Body of pancreas (tissue), 4 donors: ENCODE data around the gene NDUFA6. TPM values are rescaled to one million over a fixed set of nuclear protein-coding genes. Genes with fewer than 3 reads are reported as not detected.

Experiments
- ATAC-seq: fragments of 150-250 bp; one replicate; pipeline ENCODE4 v1.9.1; 2016
- DNase-seq, 4 donors: peaks; one replicate each; pipeline ENCODE4 v3.0.0-alpha.2; 2019
- H3K27ac ChIP-seq, 4 donors: fragments of 200-600 bp; sonication (generic); 1 replicate in 3 of 4; 2 replicates in 1 of 4; pipeline versions ENCODE4 v1.5.1 to v1.6.1; 2016 to 2019; ENCODE audit warnings: mild to moderate bottlenecking in 1 of 4, mixed read lengths in 1 of 4, moderate library complexity in 1 of 4
- H3K27me3 ChIP-seq, 2 donors: fragments of 200-600 bp; sonication (generic); one replicate each; pipeline ENCODE4 v1.6.0; 2016; ENCODE audit warnings: mild to moderate bottlenecking in 1 of 2
- H3K36me3 ChIP-seq, 2 donors: fragments of 200-600 bp; sonication (generic); replicated peaks in 1 of 2; 2 replicates each; pipeline ENCODE4 v1.5.1; 2016; ENCODE audit warnings: low read depth in 2 of 2; ENCODE audit not compliant: insufficient read depth in 1 of 2
- H3K4me1 ChIP-seq: fragments of 200-600 bp; sonication (generic); one replicate; pipeline ENCODE4 v1.6.0; 2016
- H3K4me3 ChIP-seq, 2 donors: fragments of 200-600 bp; sonication (generic); 1 replicate in 1 of 2; 2 replicates in 1 of 2; pipeline ENCODE4 v1.5.1; 2016 to 2019
- H3K9me3 ChIP-seq, 3 donors: fragments of 200-600 bp; sonication (generic); 1 replicate in 2 of 3; 2 replicates in 1 of 3; pipeline ENCODE4 v1.5.1; 2016
- CTCF ChIP-seq, 7 experiments: fragments of 450-650 bp in 4 of 7; fragments of 200-600 bp in 3 of 7; sonication (generic) in 3 of 7; IDR thresholded peaks; one replicate each; pipeline ENCODE4 v1.5.1; 2016 to 2019; ENCODE audit warnings: antibody characterized with exemption in 7 of 7
- POLR2A ChIP-seq, 3 donors: fragments of 450-650 bp; IDR thresholded peaks; one replicate each; pipeline ENCODE4 v1.6.1; 2016; ENCODE audit warnings: antibody characterized with exemption in 3 of 3, mild to moderate bottlenecking in 2 of 3
- WGBS, 2 donors: methylation state at CpG; one replicate each; pipeline ENCODE4 v1.1.5; 2017; 5-methylcytosine and 5-hydroxymethylcytosine counted together
- intact Hi-C: fragments of 100-400 bp; cut with DNase I; formaldehyde crosslinking; loops from one replicate; pipeline ENCODE4 v1.15.1; 2023
- total RNA-seq, 2 donors: library from RNA; depleted of rRNA; stranded (reverse); fragments of >200 nt; gene quantifications; one replicate each; pipeline ENCODE4 v1.1.0, GENCODE V29; 2016

NDUFA6 gene
- total RNA-seq, 2 donors from 2014 or later, result 18.9 to 30.3 TPM

GRCh38 chr22:42060489-42060888 lies 30.1 kb downstream of the NDUFA6 start:
- H3K4me3 ChIP-seq, result no peak overlapping the region
- no peak overlapping the region for H3K27ac ChIP-seq
- H3K9me3 ChIP-seq, result no peaks in the 10 kb centered on the region
- H3K4me1 ChIP-seq, result no peaks in the 10 kb centered on the region
- TF ChIP-seq CTCF (IDR thresholded peaks at IDR 0.05), result no peak
- TF ChIP-seq POLR2A (IDR thresholded peaks at IDR 0.05), result no peak
- intact Hi-C loops, result no loop called here
- 92 to 95% methylated on average over 2 to 5 of the region's 5 CpGs for WGBS, 2 donors
- DNase-seq, result no peak
- no peaks in the 10 kb centered on the region for H3K36me3 ChIP-seq
- ATAC-seq, result no peak
- H3K27me3 ChIP-seq, result no peaks in the 10 kb centered on the region

GRCh38 chr22:42056757-42057511 lies 33.6 kb downstream of the NDUFA6 start:
- 95 to 100% methylated on average over 1 of the region's 1 CpG for WGBS, 2 donors
- ATAC-seq (no peak), DNase-seq (no peak)
- Histone ChIP-seq H3K9me3 (no peaks in the 10 kb centered on the region), H3K4me1 (no peaks in the 10 kb centered on the region), H3K4me3 (no peak overlapping the region), H3K27ac (no peak overlapping the region), H3K27me3 (no peaks in the 10 kb centered on the region), H3K36me3 (no peaks in the 10 kb centered on the region)
- intact Hi-C loops, result no loop called here
- TF ChIP-seq POLR2A (IDR thresholded peaks at IDR 0.05) (no peak), CTCF (IDR thresholded peaks at IDR 0.05) (no peak)

GRCh38 chr22:42052765-42053164 lies 37.8 kb downstream of the NDUFA6 start:
- H3K9me3 ChIP-seq, result no peaks in the 10 kb centered on the region
- TF ChIP-seq CTCF (IDR thresholded peaks at IDR 0.05) (no peak), POLR2A (IDR thresholded peaks at IDR 0.05) (no peak)
- H3K27me3 ChIP-seq, result no peaks in the 10 kb centered on the region
- intact Hi-C loops, result no loop called here
- DNase-seq (no peak), ATAC-seq (no peak)
- H3K36me3 ChIP-seq, result no peaks in the 10 kb centered on the region
- 83 to 84% methylated on average over 3 of the region's 3 CpGs for WGBS, 2 donors
- H3K4me1 ChIP-seq, result no peaks in the 10 kb centered on the region
- no peak overlapping the region for H3K4me3 ChIP-seq
- H3K27ac ChIP-seq, result no peak overlapping the region

- H3K36me3 ChIP-seq, result no peaks in the 10 kb centered on the region
These were observed 39.9 kb downstream of the NDUFA6 start for GRCh38 chr22:42050641-42051180.

More at GRCh38 chr22:42050641-42051180, 39.9 kb downstream of the NDUFA6 start:
- intact Hi-C loops, result no loop called here
- no peak for DNase-seq
- no peaks in the 10 kb centered on the region for H3K9me3 ChIP-seq
- no peaks in the 10 kb centered on the region for H3K27me3 ChIP-seq
- no peak overlapping the region for H3K27ac ChIP-seq
- no peak for ATAC-seq
- no peaks in the 10 kb centered on the region for H3K4me1 ChIP-seq
- H3K4me3 ChIP-seq, result no peak overlapping the region
- no peak for TF ChIP-seq POLR2A (IDR thresholded peaks at IDR 0.05)
- TF ChIP-seq CTCF (IDR thresholded peaks at IDR 0.05), result no peak
- WGBS, 2 donors, result 58 to 68% methylated on average over 2 of the region's 2 CpGs
